ENCODE results near the gene SUSD3.
"Not testable (repeated sequence)": the region's sequence is repeated elsewhere in the genome, so short reads cannot be mapped to it uniquely, and the experiment has no call there.

Gene SUSD3

DNA sequence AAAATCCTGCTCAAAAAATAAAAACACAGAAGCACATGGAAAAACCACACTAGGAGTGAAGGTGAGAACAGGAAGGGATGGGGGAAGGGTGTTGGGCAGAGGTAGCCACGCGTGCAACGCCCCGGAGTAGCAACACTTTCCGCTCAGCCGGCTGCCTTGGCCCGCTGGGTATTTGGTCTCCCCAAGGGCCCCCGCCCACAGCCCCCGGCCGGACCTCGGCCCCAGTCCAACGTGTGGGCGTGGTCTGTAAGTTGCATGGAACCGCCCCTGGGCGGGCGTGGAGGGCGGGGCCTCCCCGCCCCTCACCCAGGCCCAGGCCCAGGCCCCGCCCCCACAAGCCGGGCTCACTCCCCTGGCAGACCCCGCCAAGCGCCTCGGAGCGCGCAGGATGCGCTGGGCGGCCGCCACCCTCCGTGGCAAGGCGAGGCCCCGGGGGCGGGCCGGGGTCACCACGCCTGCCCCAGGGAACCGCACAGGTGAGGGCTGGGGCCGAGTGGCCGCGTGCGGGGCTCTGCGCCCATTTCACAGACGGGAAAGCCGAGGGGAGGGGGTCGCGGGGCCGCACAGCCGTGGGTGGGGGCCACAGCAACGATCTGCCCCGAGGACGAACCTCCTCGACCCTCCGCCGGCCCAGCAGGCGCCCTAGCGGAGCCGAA, at the start of gene SUSD3:
Gene SUSD3, plus strand, starts transcription at position 347 of the 656 bp plus-strand sequence. Its CDS starts 42 bp downstream, at position 389.
- peak; percentile 11 for DNase-seq

DNA sequence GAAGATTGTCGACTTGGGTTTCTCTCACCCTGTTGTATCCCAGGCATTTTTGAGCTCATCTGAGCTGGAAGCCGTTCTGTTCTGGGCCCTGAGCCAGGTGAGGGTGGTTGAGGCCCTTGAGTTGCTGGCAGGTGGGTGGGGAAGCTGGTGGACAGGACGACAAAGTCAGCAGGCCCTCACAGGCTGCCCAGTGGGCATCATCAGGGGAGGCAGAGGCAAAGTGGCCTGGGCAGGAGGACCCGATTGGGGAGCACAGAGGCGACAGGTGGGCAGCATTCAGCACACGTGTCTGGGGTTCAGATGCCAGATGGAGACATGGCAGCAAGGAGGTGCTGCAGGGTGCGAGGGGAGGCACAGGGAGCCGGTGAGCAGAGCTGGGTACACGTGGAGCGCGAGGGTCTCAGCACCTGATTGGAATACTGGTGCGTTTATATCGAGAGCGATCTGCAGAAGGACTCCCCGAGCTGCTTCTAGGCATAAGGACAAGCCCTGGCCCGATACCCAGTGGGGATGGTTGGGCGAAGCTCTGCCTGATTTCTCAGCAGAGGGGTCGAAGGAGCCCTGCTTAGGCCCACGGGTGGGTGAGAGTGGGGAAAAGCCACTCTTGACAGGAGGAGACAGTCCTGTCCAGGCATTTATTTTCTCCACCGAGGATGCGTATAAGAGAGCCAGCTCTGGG, 49.0 kb upstream of the SUSD3 start:
- peak; percentile 50 for DNase-seq

DNA sequence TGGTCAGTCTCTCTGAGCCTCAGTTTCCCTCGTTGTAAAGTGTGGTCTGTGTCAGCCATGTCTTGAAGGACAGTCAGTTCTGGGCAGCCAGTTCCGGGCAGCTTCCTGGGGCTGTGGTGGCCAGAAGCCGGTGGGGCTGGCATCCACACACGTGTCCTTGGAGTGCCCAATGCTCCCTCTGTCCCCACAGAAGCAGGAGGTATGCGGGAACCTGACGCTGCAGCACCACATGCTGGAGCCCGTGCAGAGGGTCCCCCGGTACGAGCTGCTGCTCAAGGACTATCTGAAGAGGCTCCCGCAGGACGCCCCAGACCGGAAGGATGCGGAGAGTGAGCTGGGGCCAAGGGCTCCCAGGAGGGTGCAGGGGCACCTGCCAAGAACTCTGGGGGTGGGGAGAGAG, 48.4 kb upstream of the SUSD3 start:
- DNase-seq, result no peak

DNA sequence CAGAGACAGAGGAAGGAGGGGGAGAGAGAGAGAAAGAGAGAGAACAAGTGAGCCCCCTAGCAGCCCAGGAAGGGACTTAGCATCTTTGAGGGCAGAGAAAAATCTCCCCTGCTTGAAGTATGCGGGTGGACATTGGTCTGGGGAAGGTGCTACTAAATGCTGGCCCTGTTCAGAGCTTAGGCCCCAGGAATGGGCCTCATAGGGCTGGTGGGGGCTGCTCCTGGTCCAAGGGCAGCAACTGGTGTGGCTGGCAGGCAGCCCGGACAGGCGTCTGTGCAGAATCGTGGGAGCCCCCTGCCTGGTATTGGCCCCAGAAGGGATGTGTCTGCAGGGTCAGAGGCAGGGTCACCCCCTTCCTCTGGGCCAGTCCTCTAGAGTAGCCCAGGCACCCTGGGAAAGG, 47.8 kb upstream of the SUSD3 start:
- no peak for DNase-seq

DNA sequence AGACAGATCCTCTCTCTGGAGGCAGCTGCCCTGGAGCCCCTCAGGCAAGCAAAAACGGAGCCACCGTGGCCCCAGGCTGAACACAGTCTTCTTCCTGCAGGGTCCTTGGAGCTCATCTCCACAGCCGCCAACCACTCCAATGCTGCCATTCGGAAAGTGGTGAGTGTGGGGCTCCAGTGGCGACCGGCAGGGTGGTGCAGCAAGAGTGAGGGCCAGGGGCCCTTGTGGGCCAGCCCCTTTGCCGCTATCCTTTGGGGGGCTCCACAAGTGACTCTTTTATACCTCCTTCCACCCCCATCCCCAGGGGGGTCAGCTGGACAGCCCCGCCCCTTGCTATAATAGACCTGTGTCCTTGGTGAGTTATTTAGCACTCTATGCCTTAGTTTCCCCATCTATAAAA, 47.4 kb upstream of the SUSD3 start:
- DNase-seq, result no peak

DNA sequence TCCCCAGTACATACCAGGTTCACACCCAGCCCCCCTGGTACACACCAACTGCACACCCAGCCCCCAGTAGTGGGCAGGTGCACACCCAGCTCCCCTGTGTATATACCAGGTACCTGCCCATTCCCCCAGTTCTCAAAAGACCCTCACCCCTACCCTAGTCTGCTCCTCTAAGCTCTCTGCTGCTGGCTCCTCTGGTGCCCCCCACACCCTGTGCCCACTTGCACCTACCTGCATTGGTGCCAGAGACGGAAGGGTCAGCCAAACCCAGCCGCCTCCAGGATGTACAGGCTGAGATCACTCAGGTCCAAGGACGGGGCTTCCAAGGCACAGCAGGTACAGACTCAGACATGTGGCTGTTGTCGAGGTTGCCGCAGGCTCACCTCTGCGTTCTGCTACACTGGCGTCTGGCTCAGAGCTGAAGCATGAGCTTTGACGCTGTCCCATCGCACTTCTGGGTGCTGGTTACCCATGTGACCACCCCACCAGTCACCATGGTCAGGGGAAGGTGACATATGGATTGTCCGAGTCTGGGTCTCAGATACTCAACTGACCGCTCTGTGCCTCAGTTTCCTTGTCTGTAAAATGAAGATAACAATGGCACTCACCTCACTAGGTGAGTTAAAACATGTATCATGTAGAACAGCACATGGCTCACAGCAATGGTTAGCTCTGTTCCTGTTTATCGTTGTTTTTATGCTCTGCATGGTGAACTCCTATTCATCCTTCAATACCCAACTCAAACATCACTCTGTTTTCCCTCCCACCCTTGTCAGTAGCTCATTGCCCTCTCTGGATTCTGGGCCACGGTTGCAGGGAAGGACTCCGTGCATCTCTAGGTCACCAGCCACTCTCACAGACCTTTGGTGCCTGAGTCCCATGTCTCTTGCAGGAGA, 45.3 kb upstream of the SUSD3 start:
- DNase-seq, result no peak

DNA sequence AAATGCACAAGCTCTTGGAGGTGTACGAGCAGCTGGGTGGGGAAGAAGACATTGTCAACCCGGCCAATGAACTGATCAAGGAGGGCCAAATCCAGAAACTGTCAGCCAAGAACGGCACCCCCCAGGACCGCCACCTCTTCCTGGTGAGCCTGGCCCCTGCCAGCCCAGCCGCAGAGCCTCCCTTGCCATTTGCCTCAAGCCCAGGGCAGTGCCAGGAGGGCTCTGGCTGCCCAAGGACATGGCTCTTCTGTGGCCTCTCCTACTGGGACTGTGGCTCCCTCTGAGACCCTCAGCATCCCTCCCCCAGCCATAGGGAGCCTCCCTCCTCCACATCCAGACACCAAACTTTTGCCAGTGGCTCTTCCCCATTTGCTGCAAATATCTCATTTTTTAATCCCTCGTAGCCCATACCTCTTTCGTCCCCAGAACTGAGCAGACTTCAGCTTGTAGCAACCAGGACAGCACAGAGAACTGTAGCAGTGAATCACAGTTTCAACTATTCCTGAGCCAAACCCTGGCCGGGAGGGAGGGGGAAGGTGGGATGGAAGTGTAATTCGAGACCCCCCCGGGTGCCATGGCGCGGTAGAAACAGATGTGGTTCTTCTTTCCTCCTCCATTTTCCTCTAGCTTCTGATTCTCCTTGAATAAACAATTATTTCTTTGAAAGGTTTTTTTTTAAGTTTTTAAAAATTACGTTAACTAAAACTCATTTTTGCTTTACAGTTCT, 44.5 kb upstream of the SUSD3 start:
- no peak for DNase-seq

DNA sequence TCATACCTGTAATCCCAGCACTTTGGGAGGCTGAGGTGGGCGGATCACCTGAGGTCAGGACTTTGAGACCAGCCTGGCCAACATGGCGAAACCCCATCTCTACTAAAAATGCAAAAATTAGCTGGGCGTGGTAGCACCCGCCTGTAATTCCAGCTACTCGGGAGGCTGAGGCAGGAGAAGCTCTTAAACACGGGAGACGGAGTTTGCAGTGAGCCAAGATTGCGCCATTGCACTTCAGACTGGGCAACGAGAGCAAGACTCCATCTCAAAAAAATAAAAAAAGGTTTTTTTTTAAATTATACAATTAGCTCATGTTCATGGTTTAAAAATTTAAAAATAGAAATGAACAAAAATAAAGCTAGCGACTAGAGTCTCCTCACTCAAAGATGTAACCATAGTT, 43.3 kb upstream of the SUSD3 start:
- DNase-seq, result not testable (repeated sequence)

DNA sequence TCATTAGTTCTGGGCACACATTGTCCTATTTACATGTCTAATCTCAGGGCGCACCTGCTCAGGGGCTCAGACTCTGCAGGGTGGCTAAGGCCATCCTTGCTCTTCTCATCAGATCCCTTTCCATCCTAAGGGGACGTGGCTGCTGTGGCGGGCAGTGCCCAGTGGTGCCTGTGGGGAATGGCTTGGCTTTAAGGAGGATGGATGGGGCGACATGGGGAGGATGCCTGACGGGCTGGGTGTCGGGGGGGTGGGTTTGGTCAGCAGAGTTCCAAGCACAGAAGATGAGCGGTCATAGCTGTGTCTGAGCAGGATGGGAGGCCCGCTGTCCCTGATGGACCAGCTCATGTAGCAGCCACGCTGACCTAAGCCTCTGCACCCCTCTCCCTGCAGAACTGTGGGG, 40.9 kb upstream of the SUSD3 start:
- DNase-seq, result no peak

DNA sequence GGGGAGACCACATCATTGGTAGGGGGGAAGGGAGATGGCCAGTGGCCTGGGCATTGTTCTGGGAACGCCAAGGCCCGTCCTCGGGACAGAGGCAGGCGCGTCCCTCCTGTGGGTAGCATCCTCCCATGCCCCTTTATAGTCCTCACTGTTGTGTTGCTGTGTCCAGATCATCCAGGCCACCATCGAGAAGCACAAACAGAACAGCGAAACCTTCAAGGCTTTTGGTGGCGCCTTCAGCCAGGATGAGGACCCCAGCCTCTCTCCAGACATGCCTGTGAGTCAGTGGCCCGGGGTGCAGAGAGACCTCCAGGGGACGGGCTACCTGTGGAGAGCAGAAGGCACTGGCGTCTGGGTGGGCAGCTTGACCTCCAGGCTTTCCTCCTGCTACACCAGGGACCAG, 38.4 kb upstream of the SUSD3 start:
- DNase-seq, result no peak

DNA sequence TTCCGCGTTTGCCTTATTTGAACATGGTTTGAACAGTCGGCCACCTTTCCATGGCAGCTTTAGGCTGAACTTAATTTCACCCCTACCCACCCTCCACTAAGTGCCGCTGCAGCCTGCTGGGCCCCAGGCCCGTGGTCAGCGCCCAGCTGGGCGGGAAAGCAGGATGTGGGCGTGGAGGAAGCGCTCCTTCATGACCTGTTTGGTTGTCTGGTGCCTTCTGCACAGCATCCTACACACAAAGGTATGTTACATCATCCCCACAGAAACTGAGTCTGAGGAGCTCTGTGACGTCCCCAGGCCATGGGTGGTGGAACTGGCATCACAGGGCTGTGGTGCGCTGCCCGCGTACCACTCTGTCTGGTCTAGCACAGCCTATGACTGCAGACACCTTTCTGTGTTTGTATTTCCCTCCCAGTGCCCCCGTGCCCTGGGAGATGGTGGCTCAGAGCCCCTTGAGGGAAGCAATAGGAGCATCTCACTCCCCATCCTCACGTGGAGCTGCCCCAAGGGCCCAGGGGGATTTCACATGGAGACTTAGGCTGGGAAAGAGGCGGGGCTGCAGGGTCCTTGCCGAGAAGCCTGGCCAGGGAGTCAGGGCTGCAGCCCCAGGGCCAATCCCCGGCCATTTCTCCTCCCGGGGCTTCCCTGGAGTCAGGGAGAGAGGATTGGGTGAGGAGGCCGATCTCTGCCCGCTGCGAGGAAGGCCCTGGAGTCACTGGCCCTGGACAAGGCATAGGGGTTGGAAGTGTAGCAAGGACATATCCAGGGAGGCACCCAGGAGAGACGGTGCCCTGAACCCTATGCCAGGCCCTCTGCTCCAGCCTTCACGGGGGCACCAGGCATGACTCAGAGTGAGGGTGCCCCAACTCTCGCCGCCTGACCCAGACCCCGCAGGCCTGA, 37.5 kb upstream of the SUSD3 start:
- DNase-seq, result no peak

DNA sequence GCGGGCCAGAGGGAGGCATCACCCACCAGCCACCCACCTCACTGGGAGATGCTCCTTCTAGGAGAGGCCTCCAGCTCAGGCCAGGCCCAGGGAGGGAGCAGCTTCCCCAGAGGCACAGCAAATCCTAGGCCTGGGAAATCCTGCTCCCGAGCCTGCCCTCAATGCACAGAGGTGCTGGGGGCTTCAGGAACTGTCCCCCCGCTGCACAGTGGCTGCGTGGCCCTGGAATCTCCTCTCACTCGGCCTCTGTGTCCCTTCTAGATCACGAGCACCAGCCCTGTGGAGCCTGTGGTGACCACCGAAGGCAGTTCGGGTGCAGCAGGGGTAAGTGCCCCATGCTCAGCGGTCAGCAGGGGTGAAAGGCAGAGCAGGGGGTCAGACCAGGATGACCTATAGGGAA, 36.4 kb upstream of the SUSD3 start:
- DNase-seq, result no peak

DNA sequence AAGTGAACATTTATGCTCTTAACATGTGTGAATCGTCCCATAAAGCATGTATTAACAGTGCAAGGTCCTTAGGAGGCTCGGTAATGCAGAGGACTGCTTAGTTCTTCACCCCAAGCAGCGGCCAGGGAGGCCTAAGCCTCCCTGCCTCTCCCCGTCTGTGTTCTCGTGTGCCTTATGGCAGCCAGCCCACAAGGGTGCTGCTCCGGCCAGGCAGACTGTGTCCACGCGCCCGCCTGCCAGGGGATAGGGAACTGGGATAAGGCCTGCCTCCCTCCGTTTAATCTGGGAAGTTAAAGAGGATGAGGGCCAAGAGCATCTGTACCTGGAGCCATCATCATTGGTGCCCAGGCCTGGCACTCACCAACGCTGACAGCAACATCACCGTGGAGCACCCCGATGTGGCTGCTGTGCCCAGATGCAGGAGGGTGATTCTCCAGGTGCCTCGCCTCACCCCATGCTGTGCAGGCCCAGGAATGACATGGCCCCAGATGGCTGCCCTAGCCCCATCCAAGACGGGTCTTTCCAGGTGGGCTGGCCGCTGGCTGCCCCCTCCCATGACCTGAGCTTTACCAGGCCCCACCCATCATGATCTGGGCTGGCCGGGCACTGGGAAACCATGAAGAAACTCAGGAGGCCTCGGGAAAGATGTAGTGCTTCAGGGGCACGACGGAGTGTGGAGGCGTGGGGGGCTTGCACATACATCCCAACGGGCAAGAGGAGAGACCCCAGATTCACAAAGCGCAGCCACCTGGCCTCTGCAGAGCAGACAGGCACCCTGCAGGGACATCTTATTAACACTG, 35.6 kb upstream of the SUSD3 start:
- no peak for DNase-seq

DNA sequence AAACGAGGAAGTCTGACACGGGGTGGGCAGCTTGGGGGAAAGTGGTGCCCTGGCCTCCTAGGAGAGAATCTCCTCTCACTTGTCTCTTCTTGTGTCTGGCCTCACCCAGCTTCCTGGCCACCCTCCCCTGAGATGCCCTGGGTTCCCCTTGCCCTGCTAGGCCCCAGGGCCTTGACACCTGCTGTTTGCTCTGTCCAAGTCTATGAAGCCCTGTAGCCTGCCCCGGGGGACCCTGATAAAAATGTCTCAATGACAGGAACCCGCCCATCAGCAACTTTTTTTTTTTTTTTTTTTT, 35.0 kb upstream of the SUSD3 start:
- no peak for DNase-seq

DNA sequence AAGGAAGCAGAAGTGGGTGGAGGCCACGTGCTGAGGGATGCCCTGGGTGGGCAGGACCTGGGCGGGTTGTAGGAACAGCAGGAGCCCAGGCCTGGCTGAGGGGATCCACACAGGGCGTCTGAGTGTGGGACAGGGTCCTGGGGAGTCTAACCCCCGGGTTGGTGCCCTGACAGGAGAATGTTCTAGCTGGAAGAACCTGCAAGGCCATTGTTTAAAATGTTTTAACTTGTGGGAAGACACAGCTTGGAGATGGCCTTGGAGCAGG, 33.9 kb upstream of the SUSD3 start:
- no peak for DNase-seq

DNA sequence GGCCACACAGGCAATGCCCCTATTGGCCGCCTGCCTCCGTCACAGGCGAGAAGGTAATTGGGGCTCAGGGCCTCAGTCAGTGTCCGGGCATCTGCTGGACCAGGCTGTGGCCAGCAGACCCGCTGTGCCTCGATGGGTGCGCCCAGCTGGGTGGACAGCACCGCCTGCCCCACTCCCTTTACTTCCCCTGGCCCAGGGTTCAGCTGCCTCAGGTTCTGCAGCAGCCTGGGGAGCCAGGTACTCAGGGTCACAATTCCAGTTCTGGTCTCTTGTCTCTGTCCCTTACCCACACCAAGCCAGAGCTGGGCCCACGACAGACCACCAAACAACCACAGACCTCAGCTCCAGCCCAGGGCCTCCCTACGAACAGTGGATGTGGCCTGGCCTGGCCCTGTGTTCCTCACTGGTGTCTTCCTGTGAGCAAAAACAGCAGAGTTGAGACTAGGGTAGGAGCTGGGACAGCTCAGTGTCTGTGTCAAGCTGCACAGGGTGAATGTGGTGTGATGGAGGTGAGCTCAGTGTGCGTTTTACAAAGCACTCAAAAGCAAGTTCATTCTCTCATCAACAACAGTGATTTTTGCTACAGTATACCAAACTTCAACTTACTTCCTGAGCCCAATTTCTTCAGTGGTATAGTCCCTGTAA, 33.4 kb upstream of the SUSD3 start:
- DNase-seq, result no peak

DNA sequence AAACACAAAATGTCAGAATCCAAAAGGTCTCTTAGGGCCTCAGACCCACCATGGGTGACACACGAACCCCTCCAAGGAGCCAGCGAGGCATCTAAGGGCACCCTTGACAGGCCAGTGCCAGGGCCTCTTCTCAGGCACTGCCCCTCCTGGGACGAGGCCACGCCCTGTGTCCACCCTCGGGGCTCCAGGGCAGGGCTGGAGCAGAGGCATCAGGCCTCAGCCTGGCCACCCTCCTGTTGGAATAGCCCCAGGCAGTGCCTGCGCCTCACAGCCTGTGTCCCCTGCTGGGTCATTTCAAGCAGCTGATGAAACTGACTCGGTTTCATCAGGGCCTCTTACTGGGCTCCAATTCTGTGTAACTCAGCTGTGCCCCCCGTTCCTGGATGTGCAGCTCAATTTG, 32.8 kb upstream of the SUSD3 start:
- DNase-seq, result no peak

DNA sequence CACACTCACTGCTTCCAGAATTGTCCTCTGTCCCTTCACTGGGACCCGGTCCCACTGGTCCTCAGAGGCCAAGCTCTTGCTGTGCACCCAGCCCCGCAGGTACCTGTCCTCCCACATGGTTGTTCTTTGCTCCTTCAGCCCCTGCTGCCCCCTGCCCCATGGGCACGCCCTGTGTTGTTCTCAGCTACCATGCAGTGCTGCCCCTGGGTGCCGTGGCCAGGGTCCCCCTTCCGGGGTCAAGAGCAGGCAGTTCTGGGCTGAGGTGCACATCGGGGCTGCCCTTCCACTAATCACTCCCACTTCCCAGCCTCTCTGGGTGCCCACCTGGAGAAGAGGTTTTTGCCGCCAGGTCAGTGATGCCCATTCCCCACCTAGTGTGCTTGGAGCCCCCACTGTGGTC, 31.9 kb upstream of the SUSD3 start:
- no peak for DNase-seq

DNA sequence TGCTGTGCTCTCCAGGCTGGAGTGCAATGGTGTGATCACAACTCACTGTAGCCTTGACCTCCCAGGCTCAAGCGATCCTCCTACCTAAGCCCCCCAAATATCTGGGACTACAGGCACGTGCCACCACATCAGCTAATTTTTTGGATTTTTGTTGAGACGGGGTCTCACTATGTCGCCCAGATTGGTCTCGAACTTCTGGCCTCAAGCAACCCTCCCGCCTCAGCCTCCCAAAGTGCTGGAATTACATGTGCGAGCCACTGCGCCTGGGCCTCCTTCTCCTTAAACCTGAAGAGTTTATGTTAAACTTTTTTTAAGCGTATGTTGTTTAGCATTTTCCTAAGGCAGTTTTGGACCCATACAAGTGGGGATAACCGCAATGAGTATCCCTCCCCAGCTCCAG, 30.8 kb upstream of the SUSD3 start:
- no peak for DNase-seq

DNA sequence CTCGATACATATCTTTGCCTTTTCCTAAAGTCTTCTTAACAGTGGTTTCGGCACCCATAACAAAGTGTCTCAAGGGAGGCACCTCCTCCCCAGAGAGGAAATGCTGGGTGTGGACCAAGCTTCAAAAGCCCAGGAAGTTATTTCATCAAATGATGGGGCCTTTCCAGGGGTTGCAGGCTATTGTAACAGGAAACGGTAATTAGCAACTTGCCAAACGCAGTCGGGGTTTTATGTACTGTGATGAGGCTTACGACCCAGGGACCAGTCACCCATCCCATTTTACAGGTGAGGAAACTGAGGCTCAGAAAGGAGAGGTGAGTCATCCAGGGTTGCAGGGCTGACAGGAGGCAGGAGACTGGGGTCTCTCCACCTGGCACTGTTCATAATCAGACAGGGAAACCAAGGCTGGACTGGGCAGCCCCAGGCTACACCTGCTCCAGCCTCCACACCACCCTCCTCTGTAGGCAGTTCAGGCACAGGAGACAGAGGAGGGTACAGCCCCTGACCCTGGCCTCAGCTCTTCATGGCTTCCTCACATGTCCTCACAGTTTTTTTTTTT, 30.0 kb upstream of the SUSD3 start:
- DNase-seq, result no peak

Measured in NCI-H2029 treated with DMSO at 0.1 percent for 48 hours (cell line).